GM21423 (cell line): ENCODE measurements around the gene CMTM4.
"Not testable (repeated sequence)": the region's sequence is repeated elsewhere in the genome, so short reads cannot be mapped to it uniquely, and the experiment has no call there.

Source experiments
- ATAC-seq: cut with Tn5 transposase; IDR thresholded peaks from one replicate; pipeline ENCODE4 v1.9.1; 2021; ENCODE audit warnings: mild to moderate bottlenecking, moderate library complexity; ENCODE audit not compliant: unreplicated experiment

Gene CMTM4

GRCh38 chr16:66705790-66706505 is 9.4 kb upstream of the CMTM4 start:
- ATAC-seq, result no peak

- no peak for ATAC-seq
These were observed 7.1 kb upstream of the CMTM4 start for GRCh38 chr16:66703406-66704215.

GRCh38 chr16:66701516-66701915 is 5.0 kb upstream of the CMTM4 start:
- no peak for ATAC-seq

- ATAC-seq, result no peak
These were observed 4.5 kb upstream of the CMTM4 start for GRCh38 chr16:66701026-66701425.

GRCh38 chr16:66699898-66700297 is 3.4 kb upstream of the CMTM4 start:
- ATAC-seq, result no peak

GRCh38 chr16:66698046-66698445 is 1.5 kb upstream of the CMTM4 start:
- ATAC-seq, result no peak

GRCh38 chr16:66695935-66696668 is 441 bp downstream of the CMTM4 start:
- peak; percentile 37 for ATAC-seq

GRCh38 chr16:66695471-66695934 is 1.0 kb downstream of the CMTM4 start:
- no peak for ATAC-seq

GRCh38 chr16:66693149-66693548 is 3.4 kb downstream of the CMTM4 start:
- no peak for ATAC-seq

GRCh38 chr16:66692341-66692740 is 4.2 kb downstream of the CMTM4 start:
- no peak for ATAC-seq

- ATAC-seq, result no peak
These were observed 5.3 kb downstream of the CMTM4 start for GRCh38 chr16:66691234-66691633.

- ATAC-seq, result no peak
These were observed 6.3 kb downstream of the CMTM4 start for GRCh38 chr16:66690106-66690847.

GRCh38 chr16:66689282-66689681 is 7.3 kb downstream of the CMTM4 start:
- no peak for ATAC-seq

- ATAC-seq, result no peak
These were observed 8.5 kb downstream of the CMTM4 start for GRCh38 chr16:66687906-66688625.

GRCh38 chr16:66685501-66686115 is 10.9 kb downstream of the CMTM4 start:
- not testable (repeated sequence) for ATAC-seq

- no peak for ATAC-seq
These were observed 14.3 kb downstream of the CMTM4 start for GRCh38 chr16:66682271-66682670.

- ATAC-seq, result no peak
These were observed 14.9 kb downstream of the CMTM4 start for GRCh38 chr16:66681676-66682075.

- no peak for ATAC-seq
These were observed 18.2 kb downstream of the CMTM4 start for GRCh38 chr16:66678337-66678736.

GRCh38 chr16:66677836-66678235 is 18.7 kb downstream of the CMTM4 start:
- ATAC-seq, result no peak

- no peak for ATAC-seq
These were observed 19.4 kb downstream of the CMTM4 start for GRCh38 chr16:66677179-66677578.
